GM18870 (cell line): ENCODE data around the gene CADM3.
A peak's percentile ranks its signal among the peaks of the same experiment; 100 is the strongest.

Experiments used
- ATAC-seq: cut with Tn5 transposase; IDR thresholded peaks from one replicate; pipeline ENCODE4 v1.9.1; 2021; ENCODE audit warnings: moderate library complexity; ENCODE audit not compliant: unreplicated experiment

CADM3 gene

DNA sequence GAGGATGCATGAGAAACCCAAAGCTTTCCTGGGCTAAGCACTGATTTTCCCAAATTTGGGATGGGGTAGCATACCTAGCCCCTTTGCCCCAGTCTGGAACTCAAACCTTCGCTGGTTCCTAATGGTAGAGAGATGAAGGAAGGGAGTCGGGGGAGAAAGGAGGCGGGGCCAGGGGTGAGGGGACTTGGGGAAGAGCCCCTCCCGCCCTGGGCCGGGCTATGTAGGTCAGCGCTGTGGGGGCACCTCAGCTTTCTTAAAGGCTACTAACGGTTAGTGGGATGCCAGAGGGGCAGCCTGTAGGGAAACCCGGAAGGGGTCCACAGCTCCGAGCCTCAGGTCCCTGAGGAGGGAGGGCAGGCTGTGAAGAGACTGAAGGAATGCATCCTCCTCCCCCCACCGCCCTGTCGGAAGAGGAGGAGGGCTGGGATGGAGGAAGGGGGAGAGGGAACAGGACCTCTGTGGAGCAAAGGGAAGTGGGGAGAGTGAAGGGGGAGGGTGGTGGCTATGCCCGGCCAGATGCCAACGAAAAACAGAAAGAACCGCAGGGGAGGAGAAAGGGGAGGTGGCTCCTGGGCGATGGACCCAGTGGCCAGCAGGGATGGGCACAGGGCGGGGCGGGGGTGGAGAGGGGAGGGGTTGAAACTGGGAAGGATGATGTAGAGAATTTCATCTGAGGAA is 1.3 kb downstream of the CADM3 start:
- ATAC-seq = no peak

- no peak for ATAC-seq
These were observed 1.9 kb downstream of the CADM3 start for GRCh38 chr1:159173320-159173719.

- ATAC-seq = no peak
These were observed 4.2 kb downstream of the CADM3 start for GRCh38 chr1:159175571-159175970.

DNA sequence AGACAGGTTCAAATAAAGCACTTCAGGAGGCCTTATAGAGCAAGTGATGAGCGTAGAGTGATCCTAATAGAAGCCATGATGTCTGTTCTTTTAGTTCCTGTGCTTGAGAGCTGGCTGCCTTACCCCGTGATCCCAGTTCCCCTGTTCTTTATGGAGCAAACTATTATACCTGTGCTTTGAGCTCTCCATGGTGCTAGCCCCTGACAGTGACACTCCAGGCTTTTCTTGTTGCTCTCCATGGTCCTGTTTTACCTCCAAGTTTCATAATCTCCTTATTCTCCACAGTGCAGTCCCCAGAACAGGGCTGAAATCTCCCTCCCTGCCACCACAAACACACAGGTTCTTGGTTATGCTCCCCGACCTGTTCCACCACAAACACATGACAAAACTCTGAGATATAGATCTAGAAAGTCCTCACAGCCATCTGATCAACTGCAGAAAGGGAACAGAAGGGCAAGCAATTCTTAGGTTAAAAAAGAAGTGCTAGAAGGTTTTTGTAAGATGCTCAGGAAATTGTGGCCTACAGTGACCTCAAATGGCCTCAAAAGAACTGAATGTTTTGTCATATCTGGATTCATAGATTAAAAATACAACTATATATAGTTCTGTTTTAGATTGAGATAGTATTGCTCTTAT is 6.0 kb downstream of the CADM3 start:
- peak; percentile 48 for ATAC-seq

DNA sequence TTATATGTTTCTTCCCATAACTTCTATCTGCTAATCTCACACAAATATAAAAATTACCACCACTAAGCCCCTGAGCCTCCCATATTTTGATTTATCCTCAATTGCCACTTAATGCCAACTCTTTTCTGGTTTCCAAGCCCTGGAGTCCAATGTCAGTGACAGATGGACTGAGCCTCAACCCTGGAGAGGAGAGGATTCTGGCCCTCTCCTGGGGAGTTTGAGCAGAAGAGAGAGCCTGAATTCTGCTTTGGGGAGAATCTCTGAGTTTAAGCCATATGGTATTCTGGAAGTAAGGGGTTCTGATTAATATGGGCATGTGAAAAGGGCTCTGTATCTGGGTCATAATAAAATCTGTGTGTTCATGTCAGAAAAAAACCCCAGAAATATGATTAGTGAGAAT is 8.5 kb downstream of the CADM3 start:
- no peak for ATAC-seq

DNA sequence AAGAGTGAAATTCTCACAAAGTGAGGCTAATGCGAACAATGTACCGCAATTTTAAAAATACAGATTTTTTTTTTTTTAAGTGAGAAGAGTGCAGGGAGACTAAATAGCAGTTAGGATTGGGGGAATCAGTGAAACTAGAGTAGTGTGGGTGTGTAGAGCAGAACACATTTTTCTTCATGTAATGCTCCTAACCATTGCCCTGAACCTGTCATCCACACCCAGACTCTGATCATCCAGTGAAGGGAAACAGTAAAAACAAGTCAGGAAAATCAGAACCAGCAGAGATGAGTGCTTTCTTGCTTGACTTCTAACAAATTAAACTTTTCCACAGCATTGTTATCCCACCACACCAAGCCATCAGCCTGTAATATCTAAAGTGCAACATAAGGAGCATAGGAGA is 9.1 kb downstream of the CADM3 start:
- ATAC-seq = no peak

GRCh38 chr1:159181328-159182024 is 10.1 kb downstream of the CADM3 start:
- no peak for ATAC-seq

GRCh38 chr1:159184201-159184600 is 12.8 kb downstream of the CADM3 start:
- ATAC-seq = no peak

DNA sequence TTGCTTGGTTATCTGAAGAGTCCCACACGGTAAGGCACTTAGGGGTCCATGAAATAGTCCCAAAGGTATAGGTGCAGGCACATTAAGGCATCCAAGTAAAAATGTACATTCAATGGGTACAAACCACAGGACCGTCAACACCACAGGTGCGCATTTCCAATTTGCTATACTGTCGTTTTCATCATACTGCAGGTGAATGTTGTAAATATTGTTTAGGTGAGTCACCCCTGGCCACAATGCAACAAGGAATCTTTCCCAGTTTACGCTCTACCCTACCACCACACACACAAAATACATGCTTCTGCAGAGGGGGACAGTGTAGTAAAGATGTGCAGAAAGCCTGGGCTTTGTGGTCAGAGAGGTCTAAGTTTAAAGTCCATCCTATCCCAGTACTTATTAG is 13.7 kb downstream of the CADM3 start:
- ATAC-seq = no peak

DNA sequence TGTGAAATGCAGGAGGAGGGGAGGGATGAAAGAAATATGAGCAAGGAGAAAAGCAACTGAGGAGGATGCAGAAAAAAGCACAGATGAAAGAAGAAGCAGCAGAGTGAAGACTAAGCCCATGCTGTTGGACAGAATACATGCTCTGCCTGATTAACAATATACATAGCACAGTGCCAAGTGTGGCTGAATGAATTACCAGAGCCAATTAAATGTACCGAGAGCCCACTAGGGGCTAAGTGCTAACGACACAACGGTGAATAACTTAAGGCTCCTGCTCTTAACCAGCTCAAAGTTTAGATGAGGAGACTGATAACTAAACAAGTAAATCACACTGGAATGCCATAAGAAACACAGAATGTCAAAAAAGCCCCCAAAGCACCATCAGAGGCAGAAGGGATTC is 15.6 kb downstream of the CADM3 start:
- ATAC-seq = no peak

DNA sequence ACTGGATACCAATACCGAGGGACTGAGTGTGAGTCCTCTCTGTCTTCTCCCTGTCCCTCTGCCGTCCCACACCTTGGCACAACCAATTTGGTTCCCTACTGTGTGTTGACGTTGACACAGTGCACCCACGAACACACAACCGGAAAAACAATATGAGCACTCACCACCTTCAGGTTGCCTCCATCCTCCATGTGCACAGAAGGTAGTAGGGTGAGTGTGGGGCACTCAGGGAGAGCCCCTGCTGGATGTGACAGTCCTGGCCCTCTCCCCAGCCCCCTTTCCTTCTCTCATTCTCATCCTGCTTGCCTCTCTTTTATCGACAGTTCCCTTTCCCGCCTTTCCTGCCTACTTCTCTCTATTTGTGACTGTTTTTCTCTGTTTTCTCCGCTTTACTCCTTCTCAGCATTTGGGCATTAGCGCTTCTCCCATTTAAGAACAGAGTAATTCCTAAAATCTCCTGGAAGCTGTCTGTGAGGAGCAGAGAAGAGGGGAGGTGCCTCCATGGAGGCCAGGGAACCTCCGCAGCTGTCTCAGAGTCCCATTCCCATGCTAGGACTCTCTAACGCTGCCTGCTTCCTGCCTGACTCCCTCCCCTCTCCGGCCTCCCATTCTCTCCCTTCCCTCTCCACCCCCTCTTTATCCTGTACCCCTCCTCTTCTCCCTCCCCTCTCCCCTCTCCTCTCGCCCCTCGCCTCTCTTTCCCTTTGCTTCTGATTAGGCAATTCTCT is 16.4 kb downstream of the CADM3 start:
- ATAC-seq = no peak

GRCh38 chr1:159188375-159188788 is 17.0 kb downstream of the CADM3 start:
- peak; percentile 92 for ATAC-seq

GRCh38 chr1:159190441-159190840 is 19.0 kb downstream of the CADM3 start:
- no peak for ATAC-seq

DNA sequence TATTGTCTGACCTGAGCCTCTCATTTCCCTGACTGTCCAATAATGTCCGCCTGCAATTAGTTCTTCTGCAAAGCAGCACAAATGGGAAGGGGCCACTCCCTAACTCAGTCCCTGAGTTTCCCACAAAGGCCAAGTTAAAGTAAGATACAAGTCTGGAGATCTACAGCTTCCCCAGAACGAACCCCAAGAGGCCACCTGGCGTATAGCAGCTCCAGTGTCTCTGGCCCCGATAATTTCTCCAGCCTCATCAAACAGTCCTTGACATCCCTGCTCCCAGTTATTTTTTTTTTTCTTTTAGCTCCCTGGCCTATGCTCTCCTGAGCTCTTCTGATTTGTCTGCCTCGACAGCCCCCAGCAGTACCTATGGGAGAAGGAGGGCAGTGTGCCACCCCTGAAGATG is 25.1 kb downstream of the CADM3 start:
- ATAC-seq = no peak

GRCh38 chr1:159197561-159198557 is 26.4 kb downstream of the CADM3 start:
- ATAC-seq = peak; percentile 69

DNA sequence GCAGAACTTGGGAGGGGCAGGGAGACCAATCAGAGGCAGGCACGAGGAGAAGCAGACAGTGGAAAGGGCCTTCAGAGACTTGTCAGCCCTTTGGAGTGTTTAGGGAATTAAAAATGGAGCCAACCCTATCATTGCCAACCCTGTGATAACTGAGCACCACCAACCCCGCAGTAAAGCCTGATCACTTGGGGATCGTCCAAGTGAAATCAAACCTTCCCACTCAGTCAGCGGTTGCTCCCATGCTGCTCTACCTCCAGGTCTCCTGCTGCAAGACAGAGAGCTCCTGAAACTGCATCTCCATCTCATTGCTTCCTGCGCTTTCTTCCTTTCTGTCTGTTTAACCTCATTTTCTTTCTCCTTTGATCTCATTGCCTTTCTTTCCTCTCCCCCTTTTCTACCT is 28.5 kb downstream of the CADM3 start:
- no peak for ATAC-seq

GRCh38 chr1:159200769-159201168 is 29.4 kb downstream of the CADM3 start:
- no peak for ATAC-seq

- no peak for ATAC-seq
These were observed 30.2 kb downstream of the CADM3 start for GRCh38 chr1:159201642-159202041.

DNA sequence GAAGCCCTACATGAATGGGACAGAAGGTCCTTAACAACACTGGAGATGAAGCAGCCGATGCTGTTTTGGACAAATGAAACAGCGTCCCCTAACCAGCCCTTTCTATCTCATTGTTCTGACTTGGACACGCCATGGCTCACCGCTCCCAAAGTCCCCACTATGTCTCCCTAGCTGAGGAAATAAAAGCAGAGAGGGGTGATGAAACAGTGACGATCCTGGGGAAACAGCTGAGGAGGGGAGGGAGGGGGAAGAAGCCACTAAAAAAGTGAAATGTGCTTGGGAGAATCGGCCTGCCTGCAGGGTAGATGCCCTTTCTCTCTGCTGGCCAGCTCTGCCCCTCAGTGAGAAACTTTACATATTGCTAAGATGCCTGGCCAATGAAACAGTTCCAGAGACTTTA is 32.2 kb downstream of the CADM3 start:
- ATAC-seq = no peak
